ENCODE results near the gene TSPAN13.

DNA sequence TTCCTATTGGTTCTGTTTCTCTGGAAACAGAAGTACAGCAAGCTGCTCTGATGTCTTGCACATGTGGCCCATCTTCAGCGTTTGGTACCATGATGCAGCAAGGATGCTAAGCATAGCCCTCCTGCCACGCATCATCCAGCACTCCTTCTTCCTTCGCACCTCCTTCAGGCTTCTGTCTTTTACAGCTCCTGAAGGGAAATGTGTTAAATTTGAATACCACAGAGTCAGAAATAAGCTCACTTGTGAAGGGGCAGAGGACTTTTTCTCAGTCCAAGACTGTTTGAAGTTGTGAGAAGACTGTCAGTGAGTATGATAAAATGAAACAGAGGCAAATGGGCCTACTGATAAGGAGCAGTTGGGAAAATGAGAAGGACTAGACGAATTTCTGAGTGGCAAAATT, 20.7 kb downstream of the TSPAN13 start:
- TF ChIP-seq, protein P1, sequence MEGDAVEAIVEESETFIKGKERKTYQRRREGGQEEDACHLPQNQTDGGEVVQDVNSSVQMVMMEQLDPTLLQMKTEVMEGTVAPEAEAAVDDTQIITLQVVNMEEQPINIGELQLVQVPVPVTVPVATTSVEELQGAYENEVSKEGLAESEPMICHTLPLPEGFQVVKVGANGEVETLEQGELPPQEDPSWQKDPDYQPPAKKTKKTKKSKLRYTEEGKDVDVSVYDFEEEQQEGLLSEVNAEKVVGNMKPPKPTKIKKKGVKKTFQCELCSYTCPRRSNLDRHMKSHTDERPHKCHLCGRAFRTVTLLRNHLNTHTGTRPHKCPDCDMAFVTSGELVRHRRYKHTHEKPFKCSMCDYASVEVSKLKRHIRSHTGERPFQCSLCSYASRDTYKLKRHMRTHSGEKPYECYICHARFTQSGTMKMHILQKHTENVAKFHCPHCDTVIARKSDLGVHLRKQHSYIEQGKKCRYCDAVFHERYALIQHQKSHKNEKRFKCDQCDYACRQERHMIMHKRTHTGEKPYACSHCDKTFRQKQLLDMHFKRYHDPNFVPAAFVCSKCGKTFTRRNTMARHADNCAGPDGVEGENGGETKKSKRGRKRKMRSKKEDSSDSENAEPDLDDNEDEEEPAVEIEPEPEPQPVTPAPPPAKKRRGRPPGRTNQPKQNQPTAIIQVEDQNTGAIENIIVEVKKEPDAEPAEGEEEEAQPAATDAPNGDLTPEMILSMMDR (IDR thresholded peaks at IDR 0.05), result no peak
- TF ChIP-seq POLR2A (IDR thresholded peaks at IDR 0.05), result no peak

Measured in thyroid gland (tissue), 4 donors.